ENCODE measurements around the gene TLX1.

TLX1 gene

DNA sequence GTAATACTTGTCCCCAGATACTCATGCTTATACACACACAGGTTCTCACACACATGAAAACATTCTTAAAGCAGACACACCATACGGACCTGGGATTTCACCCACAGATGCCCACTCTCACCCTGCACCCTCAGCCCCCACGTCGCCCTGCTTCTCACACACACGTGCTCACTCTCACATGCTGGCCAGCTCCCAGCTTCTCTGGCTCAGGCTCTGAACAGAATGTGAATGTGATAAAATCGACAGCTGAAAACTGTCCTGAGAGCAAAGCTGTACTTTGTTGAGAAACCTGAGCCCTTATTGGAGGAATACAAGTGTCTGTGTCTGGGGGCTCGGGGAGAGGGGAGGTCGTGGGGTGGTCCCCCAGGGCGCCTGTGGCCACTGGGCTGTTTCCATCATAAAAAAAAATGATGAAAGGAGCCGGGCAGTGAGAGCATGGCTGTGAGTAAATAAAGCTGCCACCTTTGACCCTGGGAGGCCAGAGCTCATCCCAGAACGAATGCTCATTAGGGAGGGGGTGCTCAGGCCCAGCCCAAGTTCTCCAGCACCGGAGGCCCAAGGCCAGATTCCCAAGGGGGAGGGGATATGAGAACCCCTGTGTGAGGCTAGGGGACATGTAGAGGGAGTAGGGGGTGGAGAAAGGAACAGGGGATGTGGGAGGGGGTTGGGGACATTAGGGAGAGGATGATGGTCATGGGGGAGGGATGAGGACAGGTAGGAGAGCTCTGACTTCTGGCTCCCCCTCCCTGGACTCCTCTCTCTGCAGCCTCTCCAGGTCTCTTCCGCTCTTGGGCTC is 18.1 kb upstream of the TLX1 start:
- DNase-seq, result no peak

DNA sequence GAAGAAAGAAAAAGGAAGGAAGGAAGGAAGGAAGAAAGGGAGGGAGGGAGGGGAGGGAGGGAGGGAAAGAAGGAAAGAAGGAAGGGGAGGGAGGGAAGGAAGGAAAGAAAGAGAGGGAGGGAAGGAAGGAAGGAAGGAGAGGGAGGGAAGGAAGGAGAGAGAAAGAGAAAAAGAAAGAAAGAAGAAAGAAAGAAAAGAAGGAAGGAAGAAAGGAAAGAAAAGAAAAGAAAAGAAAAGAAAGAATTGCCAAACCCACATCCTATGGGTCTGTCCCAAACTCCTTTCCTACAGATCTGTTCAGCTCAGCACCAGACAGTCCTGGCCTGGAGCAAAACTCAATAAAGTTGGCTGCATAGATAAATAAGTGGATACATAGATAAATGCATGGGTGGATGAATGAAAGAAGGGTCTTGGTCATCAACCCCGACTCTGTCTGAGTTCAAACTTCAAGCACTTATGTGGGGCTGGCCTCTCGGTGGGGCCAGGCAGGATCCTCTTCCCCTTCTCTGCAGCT is 17.2 kb upstream of the TLX1 start:
- no peak for DNase-seq

DNA sequence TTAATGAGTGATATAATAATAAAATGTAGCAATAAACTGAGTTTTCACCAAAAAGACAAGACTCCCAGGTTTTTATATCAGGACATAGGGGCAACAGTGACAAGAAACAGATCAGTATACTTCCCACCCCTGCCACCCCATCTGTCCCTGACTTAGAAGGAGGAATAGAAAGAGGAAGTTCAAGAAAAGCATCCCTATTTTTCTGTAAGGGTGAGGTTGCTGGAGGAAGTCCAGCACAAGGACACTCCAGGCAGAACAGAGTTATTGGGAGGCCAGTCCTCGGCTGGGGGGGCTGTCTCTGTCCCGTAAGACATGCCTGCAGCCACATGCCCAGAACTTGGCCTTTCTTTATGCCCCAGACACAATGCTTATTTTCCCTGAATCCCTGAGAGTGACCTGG is 16.5 kb upstream of the TLX1 start:
- DNase-seq, result no peak

DNA sequence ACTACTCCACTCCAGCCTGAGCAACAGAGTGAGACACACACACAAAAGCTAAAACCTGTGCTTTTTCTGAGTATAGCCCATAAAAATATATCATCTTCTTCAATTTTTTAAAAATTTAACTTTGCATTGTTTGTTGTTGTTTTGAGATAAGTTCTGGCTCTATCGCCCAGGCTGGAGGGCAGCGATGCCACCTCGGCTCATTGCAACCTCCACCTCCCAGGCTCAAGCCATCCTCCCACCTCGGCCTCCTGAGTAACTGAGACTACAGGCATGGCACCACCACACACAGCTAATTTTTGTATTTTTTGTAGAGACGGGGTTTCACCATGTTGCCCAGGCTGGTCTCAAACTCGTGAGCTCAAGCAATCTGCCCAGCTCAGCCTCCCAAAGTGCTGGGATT is 14.3 kb upstream of the TLX1 start:
- no peak for DNase-seq

DNA sequence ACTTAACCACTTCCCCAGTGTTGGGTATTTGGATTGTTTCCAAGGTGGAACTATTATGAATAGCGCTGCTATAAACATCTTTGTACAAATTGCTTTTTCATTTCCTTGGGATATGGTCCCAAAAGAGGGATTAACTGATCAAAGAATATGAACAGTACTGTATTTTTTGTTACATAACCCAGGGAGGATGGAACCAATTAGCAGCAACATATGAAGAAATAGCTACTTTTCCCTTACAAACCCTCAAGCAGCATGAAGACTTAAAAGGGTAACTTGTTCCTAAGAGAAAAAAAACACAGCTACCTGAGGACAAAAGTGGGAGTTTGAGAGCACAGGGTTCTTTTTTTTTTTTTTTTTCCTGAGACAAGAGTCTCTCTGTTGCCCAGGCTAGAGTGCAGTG is 13.1 kb upstream of the TLX1 start:
- no peak for DNase-seq

DNA sequence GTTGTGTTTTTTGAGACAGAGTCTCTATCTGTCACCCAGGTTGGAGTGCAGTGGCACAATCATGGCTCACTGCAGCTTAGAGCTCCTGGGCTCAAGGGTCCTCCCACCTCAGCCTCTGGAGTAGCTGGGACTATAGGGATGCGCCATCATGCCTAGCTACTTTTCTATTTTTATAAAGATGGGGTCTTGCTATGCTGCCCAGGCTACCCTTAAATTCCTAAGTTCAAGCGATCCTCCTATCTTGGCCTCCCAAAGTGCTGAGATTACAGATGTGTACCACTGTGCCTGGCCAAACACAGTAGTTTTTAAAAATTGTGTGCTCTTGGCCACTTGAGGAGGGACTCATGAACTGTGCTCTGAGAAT is 10.6 kb upstream of the TLX1 start:
- no peak for DNase-seq

DNA sequence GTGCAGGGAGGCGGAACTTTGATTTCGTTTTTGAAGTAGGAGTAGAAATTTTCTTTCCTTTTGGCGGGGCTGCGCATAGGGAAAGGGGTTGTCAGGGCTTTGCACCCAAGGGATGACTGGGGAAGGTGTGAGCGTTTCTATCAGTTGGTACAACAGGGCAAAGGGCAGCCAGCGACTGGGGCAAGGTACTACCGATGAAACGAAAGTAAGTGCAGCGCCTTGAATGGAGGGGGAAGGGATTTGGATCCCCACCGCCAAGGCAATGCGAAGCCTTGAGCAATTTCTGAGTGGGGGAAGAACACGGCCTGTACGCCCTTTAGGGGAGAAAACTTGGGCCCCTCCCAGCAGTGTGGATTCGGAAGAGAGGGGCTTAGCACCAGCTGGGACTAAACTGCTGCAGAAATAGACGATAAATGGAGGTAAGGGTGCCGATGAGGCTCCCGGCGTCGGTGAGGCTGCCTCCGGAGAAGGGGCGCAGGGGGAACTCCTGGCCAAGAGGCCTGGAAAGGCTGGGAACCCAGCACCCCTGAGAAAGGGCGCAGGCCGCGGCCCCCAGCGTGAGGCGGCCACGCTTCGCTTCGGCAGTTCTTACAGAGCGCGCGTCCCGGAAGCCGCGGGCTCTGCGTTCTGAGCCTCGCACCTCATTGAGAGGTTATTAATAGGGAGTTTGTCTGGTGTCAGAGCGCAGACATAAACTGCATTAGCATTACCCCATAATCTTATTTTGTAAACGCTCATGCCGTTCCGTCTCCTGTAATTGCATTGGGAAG is 10.0 kb upstream of the TLX1 start:
- DNase-seq, result no peak

DNA sequence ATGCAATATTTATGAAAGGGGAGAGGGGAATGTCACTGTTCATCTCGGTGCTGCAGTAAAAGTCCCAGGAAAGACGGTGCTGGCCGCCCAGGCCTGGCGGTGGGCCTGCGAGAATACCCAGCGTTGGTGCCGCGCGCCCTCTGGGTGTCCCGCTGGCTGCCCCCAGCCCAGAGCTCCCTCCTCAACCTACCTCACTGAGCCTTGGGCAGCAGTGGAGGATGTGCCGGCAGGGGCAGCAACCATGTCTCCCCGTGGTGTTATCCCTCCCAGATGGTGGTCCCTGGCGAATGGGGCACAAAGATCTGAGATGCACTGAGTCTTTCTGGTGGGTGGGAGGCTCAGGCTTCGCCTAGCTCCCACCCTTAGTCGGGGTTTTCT is 9.5 kb upstream of the TLX1 start:
- no peak for DNase-seq

DNA sequence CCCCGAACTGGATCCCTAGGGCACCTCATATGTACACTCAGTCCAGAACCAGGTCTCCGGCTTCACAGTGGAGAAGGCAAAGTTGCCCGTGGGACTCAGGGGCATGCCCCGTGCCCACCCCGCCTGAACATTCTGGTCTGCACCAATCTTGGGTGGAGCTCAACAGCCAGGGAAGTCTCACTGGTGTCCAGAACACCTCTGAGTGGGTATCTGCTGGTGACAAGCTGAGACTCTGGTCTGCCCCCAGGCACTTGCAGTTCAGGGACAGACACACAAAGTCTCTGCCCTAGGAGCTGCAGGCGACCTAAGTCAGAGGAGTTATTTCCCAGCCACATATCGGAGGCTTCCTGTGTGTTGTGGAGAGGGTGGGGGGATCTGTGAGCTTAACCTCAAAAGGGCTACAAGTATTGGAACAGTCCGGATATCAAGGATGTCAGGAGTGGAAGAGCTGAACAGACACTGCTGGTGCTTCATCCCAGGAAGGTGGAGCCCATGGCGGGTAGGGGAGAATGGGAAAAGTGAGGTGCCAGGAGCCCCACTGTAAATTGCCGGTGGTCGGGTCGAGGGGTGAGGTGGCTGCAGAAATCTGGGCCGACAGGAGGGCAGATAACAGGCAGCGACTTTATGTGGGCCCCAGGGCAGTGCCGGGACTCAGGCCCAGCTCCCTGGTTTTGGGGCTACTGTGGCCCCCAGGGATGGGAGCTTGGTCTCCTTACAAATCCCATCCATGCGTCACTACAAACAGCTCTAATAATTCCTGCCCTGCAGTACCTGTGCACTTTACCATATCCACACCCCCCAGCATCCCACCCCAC is 8.6 kb upstream of the TLX1 start:
- no peak for DNase-seq

DNA sequence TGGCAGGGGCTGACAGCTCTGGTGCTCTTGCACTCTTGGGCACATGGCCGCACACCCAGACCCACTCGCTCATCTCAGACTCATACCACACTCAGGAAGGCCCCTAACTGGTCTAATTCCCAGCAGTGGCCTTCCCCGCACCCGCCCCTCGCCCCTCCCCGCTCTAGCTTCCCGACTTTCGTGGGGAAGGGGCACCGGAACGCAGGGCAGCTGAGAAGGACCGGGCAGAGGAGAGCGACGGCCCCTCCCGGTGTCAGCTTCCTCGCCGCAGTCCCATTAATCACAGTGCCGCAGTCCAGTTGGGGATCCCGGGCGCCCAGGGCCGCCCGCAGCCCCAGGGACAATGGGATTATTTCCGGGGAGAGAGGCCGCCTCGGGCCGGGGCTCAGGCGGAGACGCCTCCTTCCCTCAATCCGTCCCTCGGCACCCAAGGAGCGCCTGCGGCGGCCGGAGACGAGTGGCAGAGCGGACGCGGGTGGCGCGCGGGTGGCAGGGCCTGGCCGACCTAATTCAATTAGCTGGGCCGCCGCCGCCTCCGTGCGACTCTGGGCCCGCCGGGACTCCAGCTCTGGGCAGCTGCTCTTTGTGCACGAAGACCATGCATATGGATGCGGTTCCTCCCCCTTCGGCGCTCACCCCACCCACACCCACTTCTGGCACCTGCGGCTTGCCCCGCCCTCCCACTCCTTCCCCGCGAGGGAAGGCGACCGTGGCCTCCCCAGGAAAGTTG is 7.8 kb upstream of the TLX1 start:
- DNase-seq, result no peak

DNA sequence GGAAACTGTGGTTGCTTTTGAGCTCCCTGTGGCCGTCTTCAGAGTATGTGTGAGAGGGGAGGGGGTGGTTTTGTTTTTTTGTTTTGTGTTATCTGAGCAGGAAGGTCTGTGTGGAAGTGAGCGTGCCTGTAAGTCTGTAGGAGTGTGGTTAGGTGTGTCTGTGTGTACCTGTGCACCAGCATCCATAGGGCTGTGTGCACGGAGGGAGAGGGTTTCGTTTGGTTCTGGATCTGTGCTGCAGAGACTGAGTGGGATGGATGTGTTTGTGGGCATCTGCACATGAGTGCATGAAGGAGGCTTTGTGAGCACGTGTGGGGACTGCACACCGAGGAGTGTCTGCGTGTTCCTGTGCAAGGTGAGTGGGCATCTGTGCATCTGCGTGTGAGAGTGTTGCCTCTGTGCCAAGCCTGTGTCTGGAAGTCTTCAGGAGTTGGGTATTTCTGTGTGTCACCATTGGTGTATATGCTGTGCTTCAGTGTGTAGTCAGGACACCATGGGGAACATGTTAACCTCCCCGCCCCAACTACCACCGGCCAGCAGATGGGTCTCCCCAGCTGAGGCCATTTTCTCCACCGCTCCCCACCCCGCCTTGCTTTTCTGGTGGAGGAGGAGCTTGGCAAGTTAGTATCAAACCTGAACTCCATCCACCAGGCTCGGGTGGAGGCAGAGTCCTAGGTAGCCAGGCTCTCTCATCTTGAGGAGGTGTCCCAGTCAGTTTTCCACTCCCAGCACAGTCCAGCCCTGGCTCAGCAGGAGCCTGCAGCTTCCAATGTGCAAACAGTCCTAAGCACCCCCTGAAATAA is 7.1 kb upstream of the TLX1 start:
- no peak for DNase-seq

DNA sequence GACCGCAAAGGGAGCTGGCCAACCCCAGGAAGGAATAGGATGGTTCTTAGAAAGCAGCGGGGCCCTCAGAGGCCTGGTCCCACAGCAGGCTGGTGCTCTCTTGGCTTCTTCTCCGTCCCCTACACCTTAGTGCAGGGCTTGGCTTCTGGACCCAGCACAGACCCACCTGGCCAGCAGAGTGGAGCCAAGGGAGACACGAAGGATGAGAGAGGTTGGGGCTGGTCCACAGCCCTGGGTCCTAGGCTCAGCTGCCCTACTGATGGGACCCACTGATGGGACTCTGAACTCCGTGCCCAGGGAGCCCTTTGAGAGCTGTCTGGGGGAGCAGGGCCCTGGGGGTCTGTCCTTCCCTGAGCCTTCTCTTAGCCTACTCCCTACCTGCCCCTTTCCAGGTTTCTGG is 6.2 kb upstream of the TLX1 start:
- no peak for DNase-seq

DNA sequence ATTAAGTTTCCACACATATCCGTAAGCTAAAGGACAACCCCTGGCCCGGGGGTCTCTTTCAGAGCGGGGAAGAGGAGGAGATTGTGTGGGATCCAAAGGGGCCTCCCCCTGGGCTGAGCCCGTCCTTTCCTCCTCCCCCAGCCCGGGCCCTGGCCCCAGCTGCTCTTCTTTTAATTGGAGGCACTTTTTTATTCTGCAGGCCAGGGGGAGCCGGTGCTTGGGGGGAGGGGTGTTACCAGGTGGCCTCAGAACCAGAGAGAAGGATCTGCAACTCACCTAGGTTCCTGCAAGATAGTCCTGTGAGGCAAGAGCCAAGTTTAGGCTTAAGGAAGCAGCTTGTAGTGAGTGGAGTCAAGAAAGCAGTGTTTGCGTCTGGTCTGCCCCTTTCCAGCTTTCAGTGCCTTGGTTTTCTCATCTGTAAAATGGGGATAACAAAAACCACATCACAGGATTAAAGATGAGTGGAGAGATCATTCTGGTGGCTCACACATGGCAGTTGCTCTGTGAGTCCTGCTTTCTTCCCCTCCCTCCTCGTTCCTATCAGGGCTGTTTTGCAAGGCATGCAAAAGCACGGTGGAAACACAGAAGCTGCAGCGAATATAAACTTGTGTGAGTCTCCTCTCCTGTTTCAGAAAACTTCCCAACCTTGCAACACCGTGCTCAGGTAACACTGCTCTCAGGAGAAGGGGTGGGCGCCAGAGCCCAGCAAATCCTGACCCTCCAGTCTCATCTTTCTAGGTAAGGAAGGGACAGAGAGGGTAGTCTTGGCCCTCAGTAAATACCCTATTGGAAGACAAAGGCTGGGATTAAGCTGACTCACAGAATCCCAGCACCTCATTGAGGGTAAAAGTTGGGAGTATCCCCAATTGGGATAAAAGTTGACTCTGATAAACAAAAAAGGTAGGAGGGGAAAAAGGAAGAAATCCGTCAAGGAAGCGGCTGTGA is 4.1 kb upstream of the TLX1 start:
- no peak for DNase-seq

DNA sequence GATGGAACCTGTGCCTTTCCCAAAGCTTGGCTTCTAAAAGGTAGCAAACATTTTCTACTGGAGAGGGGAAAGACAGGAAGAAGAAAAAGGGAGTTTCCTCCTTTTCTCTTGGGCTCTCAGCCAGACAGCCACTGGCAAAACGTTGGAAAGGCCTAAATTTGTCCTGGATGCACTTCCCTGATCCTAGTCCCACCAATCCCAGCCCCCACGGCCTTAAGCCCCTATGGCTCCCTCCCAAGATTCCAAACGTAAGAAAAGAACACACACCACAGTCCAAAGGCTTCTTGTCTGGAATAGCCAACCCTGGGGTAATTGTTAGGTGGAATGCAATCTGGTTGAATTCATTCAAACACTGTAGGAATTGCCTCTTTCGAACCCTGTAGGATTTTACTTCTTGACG is 959 bp upstream of the TLX1 start:
- no peak for DNase-seq

DNA sequence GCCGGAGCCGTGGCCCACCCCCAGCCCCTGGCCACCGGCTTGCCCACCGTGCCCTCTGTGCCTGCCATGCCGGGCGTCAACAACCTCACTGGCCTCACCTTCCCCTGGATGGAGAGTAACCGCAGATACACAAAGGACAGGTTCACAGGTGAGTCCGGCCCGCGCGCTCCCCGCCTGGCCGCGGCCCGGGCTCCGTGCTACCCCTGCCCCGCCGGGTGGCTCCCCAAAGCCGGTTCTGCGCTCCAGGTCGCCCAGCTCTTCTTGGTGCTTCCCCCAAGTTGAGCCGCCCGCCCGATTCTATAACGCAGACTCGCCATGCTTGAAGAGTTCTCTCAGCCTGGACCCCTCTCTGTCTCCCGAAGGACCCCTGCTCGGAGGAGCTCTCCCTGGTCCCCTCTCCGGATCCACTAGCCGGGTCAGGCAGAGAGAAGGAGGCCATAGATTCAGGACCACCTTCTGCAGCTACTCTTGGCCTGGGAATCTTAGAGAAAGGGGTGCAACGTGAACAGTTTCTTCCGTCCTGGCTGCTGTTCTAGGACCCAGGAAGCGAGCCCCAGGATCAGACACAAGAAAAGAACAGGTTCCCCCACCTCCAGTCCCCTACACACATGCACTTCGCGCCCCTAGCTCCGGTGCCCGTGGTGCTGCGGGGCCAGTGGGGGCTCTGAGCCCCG is 999 bp downstream of the TLX1 start:
- DNase-seq, result no peak

DNA sequence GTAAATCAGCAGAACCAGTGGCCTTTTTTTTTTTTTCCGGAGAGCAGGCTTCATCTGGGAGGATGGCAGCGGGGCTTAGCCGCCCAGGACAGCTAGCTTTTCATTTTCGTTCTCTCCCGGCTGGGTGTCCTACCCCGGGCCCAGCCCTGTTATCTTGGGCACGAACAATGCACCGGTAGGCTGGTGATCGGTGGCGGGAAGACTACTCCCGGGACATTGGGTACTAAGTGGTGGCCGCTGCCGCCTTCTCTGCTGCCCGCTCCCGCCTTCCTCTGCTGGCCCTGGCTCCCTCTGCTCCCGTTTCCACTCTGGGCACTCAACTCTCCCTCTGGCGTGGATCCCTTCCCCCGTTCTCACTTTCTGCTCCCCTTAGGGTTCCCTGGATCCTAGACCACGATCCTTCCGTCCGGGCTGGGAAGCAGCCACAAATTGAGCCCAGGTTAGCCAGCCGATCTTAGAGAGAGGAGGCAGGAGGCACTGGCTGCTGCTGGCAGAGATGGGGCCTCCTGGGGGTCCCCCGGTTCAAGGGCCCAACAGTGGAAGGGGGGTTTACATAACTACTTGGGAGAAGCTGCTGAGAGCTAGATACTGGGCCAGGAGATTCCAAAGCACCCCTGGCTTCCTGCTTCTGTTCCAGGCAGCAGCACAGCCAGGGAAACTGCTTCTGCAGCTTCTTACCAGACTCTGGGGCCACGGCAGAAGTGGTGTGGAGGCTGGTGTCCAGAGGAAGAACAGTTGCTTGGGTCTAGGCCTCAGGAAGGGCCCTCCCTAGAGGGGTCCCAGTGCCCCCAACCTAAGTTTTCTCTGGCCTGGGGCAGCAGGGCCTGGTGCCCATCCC is 1.8 kb downstream of the TLX1 start:
- DNase-seq, result no peak

DNA sequence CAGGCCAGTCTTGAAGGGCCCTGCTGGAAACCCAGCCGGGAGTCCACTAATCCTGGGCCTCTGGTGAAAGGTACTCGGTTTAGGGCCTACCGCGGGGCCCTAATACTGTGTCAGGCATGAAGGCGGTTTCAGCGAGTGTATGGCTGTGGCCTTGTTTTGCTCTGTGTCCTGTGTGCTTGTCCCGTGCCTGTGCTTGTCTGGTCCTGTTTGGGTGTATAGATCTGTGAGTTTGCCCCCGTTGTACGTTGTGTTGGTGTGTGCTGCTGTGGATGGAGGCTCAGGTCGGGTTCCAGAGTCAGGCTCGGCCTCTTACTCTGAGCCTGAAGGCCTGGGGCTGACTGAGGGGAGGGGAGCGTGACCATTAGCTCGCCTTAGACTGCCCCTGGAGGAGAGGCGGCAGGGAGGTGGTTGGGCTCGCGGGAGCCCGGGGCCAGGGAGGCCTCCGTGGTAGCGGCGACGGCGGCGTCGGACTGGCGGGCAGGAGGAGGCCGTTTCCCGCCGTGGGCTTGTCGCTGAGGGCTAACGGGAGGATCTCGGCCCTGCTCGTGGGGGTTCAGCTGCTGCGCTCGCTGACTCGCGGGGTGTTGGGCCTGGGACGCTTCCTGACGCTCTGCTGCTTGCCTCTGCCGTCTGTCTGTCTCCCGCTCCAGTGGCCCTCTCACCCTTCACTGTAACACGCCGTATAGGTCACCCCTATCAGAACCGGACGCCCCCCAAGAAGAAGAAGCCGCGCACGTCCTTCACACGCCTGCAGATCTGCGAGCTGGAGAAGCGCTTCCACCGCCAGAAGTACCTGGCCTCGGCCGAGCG is 2.6 kb downstream of the TLX1 start:
- DNase-seq, result no peak

Data from hematopoietic multipotent progenitor cell treated with erythropoietin and hydrocortisone succinate and interleukin-3 and kit ligand, for 4 days (in vitro differentiated cells).